GM13977 (cell line): ENCODE results near the gene ATXN7L1.

Source experiments
- DNase-seq: peaks from one replicate; pipeline ENCODE4 v3.0.0; 2012; ENCODE audit warnings: low spot score
- in situ Hi-C: fragments of 300-500 bp; cut with MboI; formaldehyde crosslinking; loops from one replicate; pipeline ENCODE4 v1.12.0; 2022; ENCODE audit warnings: low sequenced_read_pairs, low pct_unique_long_range_greater_than_20kb, mixed read lengths, inconsistent platforms; ENCODE audit not compliant: unreplicated experiment
- TF ChIP-seq, protein P1 (sequence below): IDR thresholded peaks from 2 replicates; pipeline ENCODE4 v1.5.1; 2012; ENCODE audit warnings: mild to moderate bottlenecking, control low read depth; ENCODE audit not compliant: insufficient read depth; ENCODE audit errors: extremely low read depth, missing control alignments

Gene ATXN7L1

DNA sequence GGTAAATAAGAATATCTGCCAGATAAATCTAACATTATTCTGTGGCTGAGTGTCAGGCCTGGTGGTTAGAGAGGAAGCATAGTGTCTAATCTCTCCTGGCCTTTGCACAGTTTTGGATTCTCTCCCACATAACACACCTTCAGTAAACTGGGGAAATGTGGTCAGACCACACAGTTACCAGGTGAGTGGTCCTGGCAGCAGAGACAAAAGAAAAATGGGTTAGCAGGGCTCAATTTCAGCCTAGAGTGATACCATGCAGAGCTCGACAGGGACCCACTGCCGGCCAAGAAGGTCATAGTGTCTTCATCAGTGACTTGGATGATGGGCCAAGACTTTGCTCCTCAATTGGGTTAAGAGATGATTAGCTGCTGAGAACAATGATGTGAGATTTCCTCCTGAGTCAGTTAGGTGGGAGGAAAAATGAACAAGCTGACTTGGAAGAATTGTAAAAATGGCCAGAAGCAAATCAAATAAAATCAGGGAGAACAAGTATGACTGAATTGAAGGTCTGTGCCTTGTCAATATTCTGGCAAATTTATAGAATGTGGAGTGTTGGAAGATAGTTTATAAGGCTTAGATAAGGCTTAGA, 225.9 kb downstream of the ATXN7L1 start:
- no peak for DNase-seq
- in situ Hi-C loops = no loop called here
- TF ChIP-seq, protein P1, sequence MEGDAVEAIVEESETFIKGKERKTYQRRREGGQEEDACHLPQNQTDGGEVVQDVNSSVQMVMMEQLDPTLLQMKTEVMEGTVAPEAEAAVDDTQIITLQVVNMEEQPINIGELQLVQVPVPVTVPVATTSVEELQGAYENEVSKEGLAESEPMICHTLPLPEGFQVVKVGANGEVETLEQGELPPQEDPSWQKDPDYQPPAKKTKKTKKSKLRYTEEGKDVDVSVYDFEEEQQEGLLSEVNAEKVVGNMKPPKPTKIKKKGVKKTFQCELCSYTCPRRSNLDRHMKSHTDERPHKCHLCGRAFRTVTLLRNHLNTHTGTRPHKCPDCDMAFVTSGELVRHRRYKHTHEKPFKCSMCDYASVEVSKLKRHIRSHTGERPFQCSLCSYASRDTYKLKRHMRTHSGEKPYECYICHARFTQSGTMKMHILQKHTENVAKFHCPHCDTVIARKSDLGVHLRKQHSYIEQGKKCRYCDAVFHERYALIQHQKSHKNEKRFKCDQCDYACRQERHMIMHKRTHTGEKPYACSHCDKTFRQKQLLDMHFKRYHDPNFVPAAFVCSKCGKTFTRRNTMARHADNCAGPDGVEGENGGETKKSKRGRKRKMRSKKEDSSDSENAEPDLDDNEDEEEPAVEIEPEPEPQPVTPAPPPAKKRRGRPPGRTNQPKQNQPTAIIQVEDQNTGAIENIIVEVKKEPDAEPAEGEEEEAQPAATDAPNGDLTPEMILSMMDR = no peak

DNA sequence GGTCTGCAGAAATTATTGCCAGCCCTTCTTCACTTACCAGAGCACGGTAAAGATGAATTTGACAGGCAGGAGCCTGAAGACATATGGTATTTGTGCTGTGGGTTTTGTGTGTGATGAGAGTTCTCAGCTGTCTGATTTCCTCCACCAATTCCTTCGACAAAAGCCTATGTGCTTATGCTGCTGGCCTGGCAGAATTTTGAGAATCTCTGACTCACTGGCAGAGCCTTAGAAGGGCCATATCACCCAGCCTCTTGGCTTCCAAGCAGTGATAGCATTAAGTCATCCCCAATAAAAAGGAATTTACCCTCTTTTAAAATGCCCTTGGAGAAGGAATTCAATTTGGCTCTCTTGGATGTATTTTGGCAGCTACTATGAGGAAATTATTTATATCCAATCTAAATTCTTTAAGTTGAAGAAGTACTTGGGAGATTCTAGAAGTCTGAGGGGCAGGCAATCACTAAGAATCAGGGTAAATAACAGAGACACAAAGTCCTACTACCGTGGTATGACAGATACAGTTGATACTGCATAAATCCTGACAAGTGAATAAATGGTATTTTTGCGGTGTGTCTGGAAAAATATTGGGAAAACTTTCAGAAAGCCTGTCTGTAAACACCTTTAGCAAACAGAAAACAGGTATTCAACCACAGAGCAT, 226.5 kb downstream of the ATXN7L1 start:
- in situ Hi-C loops = no loop called here
- TF ChIP-seq, protein P1 = no peak
- no peak for DNase-seq

DNA sequence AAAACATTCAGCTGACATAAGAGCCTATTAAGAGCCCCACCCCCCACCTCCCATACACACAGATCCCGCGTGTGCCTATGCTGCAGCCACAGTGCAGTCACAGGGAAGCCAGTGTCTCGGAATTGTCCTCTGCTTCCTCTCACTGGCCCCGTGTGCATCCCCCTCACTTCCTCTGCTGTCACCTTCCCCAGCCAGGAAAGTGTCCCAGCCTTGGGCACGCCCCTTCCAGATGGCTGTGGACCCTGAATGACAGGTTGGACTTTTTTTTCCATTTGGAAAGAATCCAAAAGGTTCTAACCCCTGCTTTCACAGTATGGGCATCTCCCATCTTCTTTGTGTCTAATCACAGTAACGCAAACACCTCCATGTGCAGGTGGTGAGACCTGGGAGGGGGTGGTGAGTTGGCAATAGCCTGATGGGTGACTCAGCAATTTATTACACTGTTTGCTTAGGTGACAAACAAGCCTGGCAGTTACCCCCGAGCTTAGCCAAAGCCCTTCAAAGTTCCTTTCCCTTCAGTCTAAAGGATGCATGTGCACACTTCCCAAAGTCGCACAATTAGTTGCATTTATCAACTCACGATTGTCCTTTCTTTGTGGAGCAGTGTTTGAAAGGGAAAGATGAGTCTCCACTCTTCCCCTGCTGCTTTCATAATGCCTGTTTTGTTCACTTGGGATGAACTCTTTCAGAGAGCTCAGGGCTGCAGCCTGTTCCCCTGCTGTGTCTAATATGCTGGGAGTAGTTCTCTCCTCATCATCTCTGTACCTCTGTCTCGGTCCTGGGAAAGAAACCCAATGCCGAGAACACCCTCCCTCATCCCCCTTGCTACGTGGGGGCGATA, 227.6 kb downstream of the ATXN7L1 start:
- in situ Hi-C loops = no loop called here
- no peak for DNase-seq
- TF ChIP-seq, protein P1 = no peak

DNA sequence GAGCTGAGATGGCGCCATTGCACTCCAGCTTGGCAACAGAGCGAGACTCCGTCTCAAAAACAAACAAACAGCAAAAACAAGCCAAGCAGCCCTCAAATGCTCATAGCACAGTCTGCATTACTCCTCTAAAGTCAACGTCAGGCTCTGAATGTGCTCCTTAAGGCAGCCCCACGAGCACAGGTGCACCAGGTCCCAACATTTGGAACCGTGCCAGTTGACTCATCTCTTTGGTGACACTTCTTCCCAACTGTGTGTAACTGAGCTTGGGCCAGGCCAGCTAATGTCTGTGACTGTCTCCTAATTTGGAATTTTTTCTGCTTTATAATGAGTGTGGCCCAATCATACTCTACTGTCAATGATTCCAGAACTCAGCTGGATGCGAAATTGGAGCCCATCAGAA, 228.8 kb downstream of the ATXN7L1 start:
- no peak for DNase-seq
- in situ Hi-C loops = no loop called here
- TF ChIP-seq, protein P1 = no peak

DNA sequence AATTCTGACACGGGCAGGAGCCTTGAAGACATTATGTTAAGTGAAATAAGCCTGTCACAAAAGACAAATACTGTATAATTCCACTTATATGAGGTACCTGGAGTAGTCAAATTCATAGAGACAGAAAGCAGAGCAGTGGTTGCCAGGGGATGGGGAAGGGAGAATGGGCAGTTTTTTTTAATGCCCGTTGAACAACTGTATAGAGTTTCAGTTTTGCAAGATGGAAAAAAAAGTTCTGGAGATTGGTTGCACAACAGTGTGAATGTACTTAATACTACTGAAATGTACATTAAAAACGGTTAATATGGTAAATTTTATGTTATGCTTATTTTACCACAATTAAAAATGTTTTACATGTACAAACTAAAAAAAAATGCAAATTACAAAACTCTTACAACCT, 231.5 kb downstream of the ATXN7L1 start:
- in situ Hi-C loops = no loop called here
- TF ChIP-seq, protein P1 = no peak

DNA sequence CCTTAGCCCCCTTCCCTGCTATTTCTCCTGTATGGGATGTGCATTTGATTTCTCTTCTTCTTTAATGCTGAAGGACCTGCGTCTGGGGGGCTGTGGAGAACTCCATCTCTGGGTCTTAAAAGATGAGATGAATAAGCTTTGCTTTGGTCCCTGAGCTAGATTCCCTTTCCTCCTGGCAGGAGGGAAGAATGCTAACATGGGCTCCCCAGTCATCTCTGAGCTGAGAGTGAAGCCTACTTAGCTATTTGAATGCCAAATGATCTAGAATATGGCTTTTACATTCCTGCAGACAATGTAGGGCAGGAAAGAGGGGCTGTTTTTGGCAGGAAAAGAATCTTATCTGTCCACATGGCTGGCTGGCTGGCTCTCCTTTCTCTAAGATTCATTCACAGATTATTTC, 232.5 kb downstream of the ATXN7L1 start:
- in situ Hi-C loops = no loop called here
- TF ChIP-seq, protein P1 = no peak
- no peak for DNase-seq

More for the DNA sequence above, 231.5 kb downstream of the ATXN7L1 start:
- DNase-seq = no peak
